Measurements from ENCODE around the gene STARD10. TPM values are rescaled to one million over a fixed set of nuclear protein-coding genes. Genes with fewer than 3 reads are reported as not detected.

Gene STARD10
- total RNA-seq, 1 experiment from 2014 or later, result 10.6 TPM

GRCh38 chr11:72805216-72805615 lies 11.4 kb upstream of the STARD10 start:
- intact Hi-C loops (cut with micrococcal nuclease), result no loop called here
- no peaks in the 10 kb centered on the region for H3K9me3 Mint-ChIP-seq (ENCODE audit: unreplicated experiment)
- peaks cover 21% of the 10 kb centered on the region for H3K36me3 Mint-ChIP-seq (ENCODE audit: insufficient read depth, unreplicated experiment)
- ChIA-PET CTCF (interaction anchor here (0.6 kb wide), 1 partner anchor 11 kb away, joined by 5 read pairs; no protein-coding TSS in a partner anchor), POLR2A (interaction anchor here (0.6 kb wide), 2 partner anchors 9 to 126 kb away, joined by 3 to 4 read pairs; no protein-coding TSS in a partner anchor)
- H3K27me3 Mint-ChIP-seq (ENCODE audit: insufficient read depth, unreplicated experiment), result no peaks in the 10 kb centered on the region
- no peak overlapping the region for H3K27ac Mint-ChIP-seq (ENCODE audit: low read depth, unreplicated experiment)
- BruUV-seq (replicated peaks), result no TSS peak
- no peak for DNase-seq (ENCODE audit: unreplicated experiment)
- TF ChIP-seq, protein P1, sequence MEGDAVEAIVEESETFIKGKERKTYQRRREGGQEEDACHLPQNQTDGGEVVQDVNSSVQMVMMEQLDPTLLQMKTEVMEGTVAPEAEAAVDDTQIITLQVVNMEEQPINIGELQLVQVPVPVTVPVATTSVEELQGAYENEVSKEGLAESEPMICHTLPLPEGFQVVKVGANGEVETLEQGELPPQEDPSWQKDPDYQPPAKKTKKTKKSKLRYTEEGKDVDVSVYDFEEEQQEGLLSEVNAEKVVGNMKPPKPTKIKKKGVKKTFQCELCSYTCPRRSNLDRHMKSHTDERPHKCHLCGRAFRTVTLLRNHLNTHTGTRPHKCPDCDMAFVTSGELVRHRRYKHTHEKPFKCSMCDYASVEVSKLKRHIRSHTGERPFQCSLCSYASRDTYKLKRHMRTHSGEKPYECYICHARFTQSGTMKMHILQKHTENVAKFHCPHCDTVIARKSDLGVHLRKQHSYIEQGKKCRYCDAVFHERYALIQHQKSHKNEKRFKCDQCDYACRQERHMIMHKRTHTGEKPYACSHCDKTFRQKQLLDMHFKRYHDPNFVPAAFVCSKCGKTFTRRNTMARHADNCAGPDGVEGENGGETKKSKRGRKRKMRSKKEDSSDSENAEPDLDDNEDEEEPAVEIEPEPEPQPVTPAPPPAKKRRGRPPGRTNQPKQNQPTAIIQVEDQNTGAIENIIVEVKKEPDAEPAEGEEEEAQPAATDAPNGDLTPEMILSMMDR (IDR thresholded peaks at IDR 0.05; ENCODE audit: unreplicated experiment), result no peak
- H3K4me1 Mint-ChIP-seq (ENCODE audit: insufficient read depth, unreplicated experiment), result no peaks in the 10 kb centered on the region
- H3K4me3 Mint-ChIP-seq (ENCODE audit: unreplicated experiment), result no peak overlapping the region

GRCh38 chr11:72802822-72803221 lies 9.0 kb upstream of the STARD10 start:
- ChIA-PET POLR2A (interaction anchor here (1.0 to 1.4 kb wide), 3 partner anchors 8 to 309 kb away, joined by 3 to 5 read pairs (median 4); partner anchors contain the start of gene STARD10), CTCF (interaction anchor here (0.6 to 2.0 kb wide), 5 partner anchors 8 to 173 kb away, joined by 3 to 12 read pairs (median 4); partner anchors contain the start of gene STARD10)
- no peak overlapping the region for H3K27ac Mint-ChIP-seq (ENCODE audit: low read depth, unreplicated experiment)
- DNase-seq (ENCODE audit: unreplicated experiment), result no peak
- intact Hi-C loops (cut with micrococcal nuclease), result no loop called here
- H3K4me1 Mint-ChIP-seq (ENCODE audit: insufficient read depth, unreplicated experiment), result no peaks in the 10 kb centered on the region
- no TSS peak for BruUV-seq (replicated peaks)
- H3K27me3 Mint-ChIP-seq (ENCODE audit: insufficient read depth, unreplicated experiment), result no peaks in the 10 kb centered on the region
- no peak overlapping the region for H3K4me3 Mint-ChIP-seq (ENCODE audit: unreplicated experiment)
- H3K9me3 Mint-ChIP-seq (ENCODE audit: unreplicated experiment), result no peaks in the 10 kb centered on the region
- H3K36me3 Mint-ChIP-seq (ENCODE audit: insufficient read depth, unreplicated experiment), result no peaks in the 10 kb centered on the region
- TF ChIP-seq, protein P1 (IDR thresholded peaks at IDR 0.05; ENCODE audit: unreplicated experiment), result no peak

- no peaks in the 10 kb centered on the region for H3K36me3 Mint-ChIP-seq (ENCODE audit: insufficient read depth, unreplicated experiment)
- POLR2A ChIA-PET, result no interaction called here
- BruUV-seq (replicated peaks), result no TSS peak
- H3K4me1 Mint-ChIP-seq (ENCODE audit: insufficient read depth, unreplicated experiment), result peaks cover 4% of the 10 kb centered on the region
- no peaks in the 10 kb centered on the region for H3K27me3 Mint-ChIP-seq (ENCODE audit: insufficient read depth, unreplicated experiment)
- no peak overlapping the region for H3K27ac Mint-ChIP-seq (ENCODE audit: low read depth, unreplicated experiment)
- TF ChIP-seq, protein P1 (IDR thresholded peaks at IDR 0.05; ENCODE audit: unreplicated experiment), result no peak
- CTCF ChIA-PET, result no interaction called here
- no peak for DNase-seq (ENCODE audit: unreplicated experiment)
- intact Hi-C loops (cut with micrococcal nuclease), result no loop called here
- H3K4me3 Mint-ChIP-seq (ENCODE audit: unreplicated experiment), result no peak overlapping the region
- no peaks in the 10 kb centered on the region for H3K9me3 Mint-ChIP-seq (ENCODE audit: unreplicated experiment)
Observed at GRCh38 chr11:72799441-72799840, 5.6 kb upstream of the STARD10 start.

DNA sequence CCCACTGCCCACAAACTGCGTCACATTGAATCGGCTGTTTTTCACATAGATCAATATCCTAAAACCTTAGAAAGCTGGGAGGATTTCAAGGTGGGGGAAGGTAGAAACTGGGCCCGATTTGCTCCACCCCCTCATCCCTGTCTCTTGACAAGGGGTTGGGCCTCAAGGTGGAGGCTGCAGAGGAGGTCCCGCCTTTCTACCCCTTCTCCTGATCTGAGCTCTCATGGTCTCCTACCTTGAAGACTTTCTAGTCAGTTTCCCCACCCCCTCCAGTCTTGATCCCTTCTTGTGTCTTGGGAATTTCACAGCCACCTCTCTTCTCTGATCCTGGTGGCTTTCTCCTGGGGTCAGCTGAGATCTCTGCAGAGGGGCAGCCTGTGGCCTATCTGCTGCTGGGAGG lies 4.5 kb upstream of the STARD10 start:
- POLR2A ChIA-PET, result interaction anchor here (0.6 to 1.4 kb wide), 3 partner anchors 14 to 76 kb away, joined by 3 to 5 read pairs (median 3); no protein-coding TSS in a partner anchor
- no peaks in the 10 kb centered on the region for H3K36me3 Mint-ChIP-seq (ENCODE audit: insufficient read depth, unreplicated experiment)

More for the DNA sequence above, 4.5 kb upstream of the STARD10 start:
- Mint-ChIP-seq H3K27me3 (ENCODE audit: insufficient read depth, unreplicated experiment) (no peaks in the 10 kb centered on the region), H3K4me1 (ENCODE audit: insufficient read depth, unreplicated experiment) (peaks cover 12% of the 10 kb centered on the region), H3K4me3 (ENCODE audit: unreplicated experiment) (no peak overlapping the region), H3K27ac (ENCODE audit: low read depth, unreplicated experiment) (peak overlapping the region; percentile 17), H3K9me3 (ENCODE audit: unreplicated experiment) (no peaks in the 10 kb centered on the region)
- no peak for DNase-seq (ENCODE audit: unreplicated experiment)
- TF ChIP-seq, protein P1 (IDR thresholded peaks at IDR 0.05; ENCODE audit: unreplicated experiment), result no peak
- BruUV-seq (replicated peaks), result no TSS peak
- CTCF ChIA-PET, result no interaction called here
- intact Hi-C loops (cut with micrococcal nuclease), result no loop called here

All from MCF 10A (cell line).